ENCODE measurements around the gene CAPN5. TPM values are rescaled to one million over a fixed set of nuclear protein-coding genes. Genes with fewer than 3 reads are reported as not detected.

CAPN5 gene
- total and polyA plus RNA-seq, 2 of the 8 experiments (the other 6 are each of a cell fraction or from before 2014, with no cell fraction given) = 21.5 to 22.4 TPM

- Histone ChIP-seq H4K8ac (ENCODE audit: extremely low read depth, insufficient read depth, low read length) (0 out of 2 replicates have a peak overlapping the region, but pooled peaks have one; percentile 3), H2AFZ (ENCODE audit: low read length) (no peak overlapping the region), H3K4me1 (replicated peaks in 1 of 4; ENCODE audit: control insufficient read depth in 3 of 4, insufficient read depth in 4 of 4, low read length in 3 of 4) (peaks cover 8 to 21% (median 16%) of the 10 kb centered on the region in 4 experiments), H2BK120ac (replicated peaks; ENCODE audit: low read depth, low read length) (no peak overlapping the region), H2BK12ac (ENCODE audit: low read depth, low read length) (no peak overlapping the region), H3K23ac (ENCODE audit: insufficient read length) (no peak overlapping the region), H3K4ac (replicated peaks; ENCODE audit: insufficient read length, low read depth, low read length) (no peak overlapping the region), H3K4me2 (ENCODE audit: insufficient read depth in 1 of 2, low read depth in 2 of 2, low read length in 2 of 2) (no peak overlapping the region), H4K5ac (ENCODE audit: insufficient read length, low read depth, low read length) (no peak overlapping the region), H3K18ac (ENCODE audit: extremely low read depth, low read length) (no peak overlapping the region), H2BK20ac (ENCODE audit: low read length) (no peak overlapping the region), H3K23me2 (ENCODE audit: low read depth, low read length) (no peaks in the 10 kb centered on the region), H4K20me1 (replicated peaks in 1 of 2; ENCODE audit: control insufficient read depth in 1 of 2, insufficient read depth in 2 of 2, low read length in 2 of 2) (no peaks in the 10 kb centered on the region), H3K56ac (replicated peaks; ENCODE audit: insufficient read length, low read depth, low read length) (no peak overlapping the region), H3K79me1 (ENCODE audit: low read depth, low read length) (no peaks in the 10 kb centered on the region), H3K79me2 (ENCODE audit: control insufficient read depth in 1 of 2, insufficient read depth in 2 of 2, low read length in 2 of 2) (no peaks in the 10 kb centered on the region), H3K4me3 (ENCODE audit: extremely low read depth in 1 of 4, insufficient read depth in 2 of 4, low read depth in 3 of 4, low read length in 4 of 4) (no peak overlapping the region), H2BK5ac (ENCODE audit: low read depth, low read length) (no peak overlapping the region), H3K36me3 (ENCODE audit: control insufficient read depth in 2 of 4, insufficient read depth in 4 of 4, low read length in 3 of 4) (no peaks in the 10 kb centered on the region), H3K14ac (ENCODE audit: insufficient read length) (no peak overlapping the region), H4K91ac (replicated peaks; ENCODE audit: insufficient read length, low read length) (no peak overlapping the region), H3K27me3 (replicated peaks in 1 of 4; ENCODE audit: control insufficient read depth in 3 of 4, extremely low read depth in 1 of 4, insufficient read depth in 3 of 4, low read length in 3 of 4) (no peaks in the 10 kb centered on the region), H3K27ac (ENCODE audit: low read depth, low read length) (no peak overlapping the region), H3K9me3 (ENCODE audit: insufficient read depth in 2 of 2, low read depth in 1 of 2, low read length in 1 of 2) (no peaks in the 10 kb centered on the region), H3K9ac (replicated peaks in 1 of 4; ENCODE audit: extremely low read depth in 1 of 4, low read depth in 3 of 4, low read length in 3 of 4) (no peak overlapping the region), H2BK15ac (ENCODE audit: low read length) (no peak overlapping the region), H2AK5ac (ENCODE audit: low read depth, low read length) (no peak overlapping the region)
- no peak for TF ChIP-seq EP300 (IDR thresholded peaks at IDR 0.05; ENCODE audit: borderline replicate concordance in 1 of 2, low read depth in 2 of 2, low read length in 2 of 2)
- TF ChIP-seq CTCF (IDR thresholded peaks at IDR 0.05; ENCODE audit: control extremely low read depth in 1 of 3, insufficient read depth in 1 of 3, low read depth in 1 of 3, low read length in 3 of 3) = no peak
- TF ChIP-seq RFX5 (IDR thresholded peaks at IDR 0.05; ENCODE audit: borderline replicate concordance, low read depth, low read length) = no peak
- TF ChIP-seq RBBP5 (IDR thresholded peaks at IDR 0.05; ENCODE audit: borderline replicate concordance, low read depth, low read length) = no peak
- no peak for TF ChIP-seq HDAC6 (IDR thresholded peaks at IDR 0.05; ENCODE audit: low read depth, low read length)
- TF ChIP-seq BCL11A (IDR thresholded peaks at IDR 0.05; ENCODE audit: low read depth in 2 of 2, low read length in 2 of 2) = no peak
- no peak for TF ChIP-seq SP4 (IDR thresholded peaks at IDR 0.05; ENCODE audit: low read length)
- no peak for TF ChIP-seq USF2 (IDR thresholded peaks at IDR 0.05; ENCODE audit: low read length)
- no peak for TF ChIP-seq TBP (IDR thresholded peaks at IDR 0.05; ENCODE audit: low read depth, low read length)
- CTCF ChIA-PET (ENCODE audit: partially characterized antibody) = interaction anchor here (0.5 to 14.5 kb wide), 10 partner anchors 7 to 559 kb away, joined by 3 to 178 read pairs (median 6); partner anchors contain the start of gene MYO7A
- DNase-seq (ENCODE audit: low read depth in 1 of 2, low spot score in 2 of 2) (no peak), FAIRE-seq (no peak)
- POLR2A ChIA-PET (ENCODE audit: partially characterized antibody) = interaction anchor here (1.1 kb wide), 1 partner anchor 8 kb away, joined by 3 read pairs; no protein-coding TSS in a partner anchor
- 91% methylated on average over 9 of the region's 9 CpGs; no CpG with 5 or more reads in 1 of the 2 experiments for WGBS, 2 experiments (ENCODE audit: extremely low coverage in 1 of 2, insufficient coverage in 1 of 2, insufficient read length in 1 of 2, insufficient replicate concordance in 2 of 2, low coverage in 1 of 2, low lambda C conversion rate in 2 of 2, missing lambda C conversion rate in 1 of 2)
Measured at GRCh38 chr11:77167111-77167626, 100.4 kb downstream of the CAPN5 start.
